ENCODE results near the gene MBNL2.

- no peak for TF ChIP-seq CTCF (IDR thresholded peaks at IDR 0.05)
- TF ChIP-seq POLR2A (IDR thresholded peaks at IDR 0.05): no peak
Measured at GRCh38 chr13:97346097-97346496, 124.0 kb downstream of the MBNL2 start.
